GM06990 (cell line): Measurements from ENCODE around the gene PSMG4.

ENCODE experiments used
- DNase-seq: peaks from one replicate; pipeline ENCODE4 v3.0.0-alpha.2; 2011; ENCODE audit not compliant: insufficient read length; ENCODE audit errors: extremely low read depth
- H3K27me3 ChIP-seq: replicated peaks from 2 replicates; pipeline ENCODE4 v1.6.0; 2011; ENCODE audit warnings: low read length; ENCODE audit not compliant: control insufficient read depth, insufficient read depth
- H3K36me3 ChIP-seq: 2 replicates; pipeline ENCODE4 v1.5.1; 2011; ENCODE audit warnings: low read length; ENCODE audit not compliant: control insufficient read depth, insufficient read depth
- H3K4me3 ChIP-seq: replicated peaks from 2 replicates; pipeline ENCODE4 v1.5.1; 2011; ENCODE audit warnings: low read depth, mild to moderate bottlenecking, control low read depth, low read length
- CTCF ChIP-seq: IDR thresholded peaks from 2 replicates; pipeline ENCODE4 v1.5.1; 2011; ENCODE audit warnings: low read length, control low read depth, mild to moderate bottlenecking, inconsistent platforms; ENCODE audit not compliant: insufficient read depth, poor library complexity, severe bottlenecking

The PSMG4 gene

GRCh38 chr6:3291987-3292386 lies 33.2 kb downstream of the PSMG4 start:
- TF ChIP-seq CTCF, result no peak
- Histone ChIP-seq H3K36me3 (no peaks in the 10 kb centered on the region), H3K27me3 (no peaks in the 10 kb centered on the region; the same call in 1 of the 2 replicates), H3K4me3 (no peak overlapping the region)
- DNase-seq, result no peak

- Histone ChIP-seq H3K36me3 (no peaks in the 10 kb centered on the region), H3K27me3 (no peaks in the 10 kb centered on the region; the same call in 1 of the 2 replicates), H3K4me3 (no peak overlapping the region)
- TF ChIP-seq CTCF, result no peak
- no peak for DNase-seq
These were observed 33.9 kb downstream of the PSMG4 start for GRCh38 chr6:3292431-3293197.

GRCh38 chr6:3293271-3294155 lies 34.8 kb downstream of the PSMG4 start:
- DNase-seq, result no peak
- no peaks in the 10 kb centered on the region; the same call in 1 of the 2 replicates for H3K27me3 ChIP-seq
- H3K36me3 ChIP-seq, result no peaks in the 10 kb centered on the region
- no peak for TF ChIP-seq CTCF
- H3K4me3 ChIP-seq, result no peak overlapping the region

GRCh38 chr6:3294396-3294795 lies 35.6 kb downstream of the PSMG4 start:
- no peak for TF ChIP-seq CTCF
- no peak overlapping the region for H3K4me3 ChIP-seq
- DNase-seq, result no peak
- no peaks in the 10 kb centered on the region for H3K36me3 ChIP-seq
- no peaks in the 10 kb centered on the region for H3K27me3 ChIP-seq

- no peak for DNase-seq
- no peaks in the 10 kb centered on the region for H3K27me3 ChIP-seq
- TF ChIP-seq CTCF, result peak; percentile 10
- H3K4me3 ChIP-seq, result no peak overlapping the region
- H3K36me3 ChIP-seq, result no peaks in the 10 kb centered on the region
These were observed 36.4 kb downstream of the PSMG4 start for GRCh38 chr6:3294921-3295871.
